Measurements from ENCODE around the gene GULP1. TPM values are rescaled to one million over a fixed set of nuclear protein-coding genes. Genes with fewer than 3 reads are reported as not detected.
"Not testable (repeated sequence)": the region's sequence is repeated elsewhere in the genome, so short reads cannot be mapped to it uniquely, and the experiment has no call there.

Gene GULP1
- total and polyA plus RNA-seq, 12 donors: 5.8 to 122 (median 51.5) TPM

- Histone ChIP-seq H3K4me3 (peak overlapping the region in 2 of 4 donors; percentile 7 to 87), H3K27ac (peak overlapping the region; percentile 62 to 96 (median 93)), H3K9me3 (replicated peaks in 1 of 3) (no peaks in the 10 kb centered on the region), H3K4me1 (replicated peaks in 1 of 2) (peaks cover 12 to 33% of the 10 kb centered on the region in 2 donors), H3K36me3 (replicated peaks in 1 of 2) (no peaks in the 10 kb centered on the region), H3K27me3 (no peaks in the 10 kb centered on the region)
- 23 to 40% (median 34%) methylated on average over 1 of the region's 1 CpG for WGBS, 4 donors
- DNase-seq: no peak
- TF ChIP-seq POLR2A (IDR thresholded peaks at IDR 0.05) (no peak), CTCF (IDR thresholded peaks at IDR 0.05) (no peak)
- intact Hi-C loops (cut with DNase I): loop anchor here in 1 of 2 donors (10.0 kb wide), 1 partner anchor 220 kb away; no protein-coding TSS in a partner anchor
Observed at GRCh38 chr2:188294352-188294926, 2.8 kb downstream of the GULP1 start.

- 58 to 69% (median 64%) methylated on average over 3 of the region's 3 CpGs for WGBS, 4 donors
- peak overlapping the region in 4 of 5 donors; percentile 62 to 96 (median 94) for H3K27ac ChIP-seq
- TF ChIP-seq POLR2A (IDR thresholded peaks at IDR 0.05): no peak
- TF ChIP-seq CTCF (IDR thresholded peaks at IDR 0.05): no peak
- no peaks in the 10 kb centered on the region for H3K36me3 ChIP-seq (replicated peaks in 1 of 2)
- H3K27me3 ChIP-seq: no peaks in the 10 kb centered on the region
- no peak for DNase-seq
- H3K9me3 ChIP-seq (replicated peaks in 1 of 3): no peaks in the 10 kb centered on the region
- H3K4me3 ChIP-seq: peak overlapping the region in 1 of 4 donors; percentile 87
- peaks cover 12 to 32% of the 10 kb centered on the region in 2 donors for H3K4me1 ChIP-seq (replicated peaks in 1 of 2)
- intact Hi-C loops (cut with DNase I): loop anchor here in 1 of 2 donors (10.0 kb wide), 1 partner anchor 220 kb away; no protein-coding TSS in a partner anchor
Observed at GRCh38 chr2:188295067-188295685, 3.5 kb downstream of the GULP1 start.

- Histone ChIP-seq H3K36me3 (replicated peaks in 1 of 2) (no peaks in the 10 kb centered on the region), H3K27ac (no peak overlapping the region), H3K4me1 (replicated peaks in 1 of 2) (peaks cover 12 to 23% of the 10 kb centered on the region in 2 donors), H3K9me3 (replicated peaks in 1 of 3) (no peaks in the 10 kb centered on the region), H3K27me3 (no peaks in the 10 kb centered on the region), H3K4me3 (no peak overlapping the region)
- TF ChIP-seq POLR2A (IDR thresholded peaks at IDR 0.05) (no peak), CTCF (IDR thresholded peaks at IDR 0.05) (no peak)
- DNase-seq: no peak
- intact Hi-C loops (cut with DNase I): loop anchor here in 1 of 2 donors (10.0 kb wide), 1 partner anchor 217 kb away; no protein-coding TSS in a partner anchor
Observed at GRCh38 chr2:188297978-188298377, 6.3 kb downstream of the GULP1 start.

GRCh38 chr2:188298937-188299371, 7.3 kb downstream of the GULP1 start:
- not testable (repeated sequence) for H3K9me3 ChIP-seq (replicated peaks in 1 of 3)
- intact Hi-C loops (cut with DNase I): loop anchor here in 1 of 2 donors (10.0 kb wide), 1 partner anchor 216 kb away; no protein-coding TSS in a partner anchor

More at GRCh38 chr2:188298937-188299371, 7.3 kb downstream of the GULP1 start:
- not testable (repeated sequence) for H3K27me3 ChIP-seq; H3K36me3 ChIP-seq (replicated peaks in 1 of 2); H3K4me3 ChIP-seq; H3K27ac ChIP-seq
- H3K4me1 ChIP-seq (replicated peaks in 1 of 2): peaks cover 12 to 28% of the 10 kb centered on the region in 2 donors
- 80 to 94% (median 91%) methylated on average over 4 of the region's 4 CpGs for WGBS, 4 donors
- DNase-seq: peak in 2 of 7 donors; percentile 20 to 35

Measured in adrenal gland (tissue), 12 donors.